OCI-LY7 (cell line): ENCODE data around the gene KIRREL3. TPM values are rescaled to one million over a fixed set of nuclear protein-coding genes. Genes with fewer than 3 reads are reported as not detected.

Experiments
- BruUV-seq: library from RNA; stranded (reverse); fragments of 400-500 nt; replicated peaks from 2 replicates; lab custom pipeline; 2021; lab: Mats Ljungman, UMichigan
- CTCF ChIA-PET: fragments of 300-600 bp; sonication (Branson Sonifier 250); formaldehyde crosslinking; loops from one replicate; lab custom pipeline; 2022; ENCODE audit warnings: antibody characterized with exemption; ENCODE audit not compliant: unreplicated experiment; lab: Charles Lee
- POLR2A ChIA-PET: fragments of 300-600 bp; sonication (Branson Sonifier 250); formaldehyde crosslinking; loops from one replicate; lab custom pipeline; 2022; ENCODE audit warnings: antibody characterized with exemption; lab: Charles Lee
- DNase-seq: peaks from one replicate; pipeline ENCODE4 v3.0.0-alpha.2; 2015; ENCODE audit warnings: low spot score
- H2AFZ ChIP-seq: fragments of 200-600 bp; sonication (generic), shearing (Covaris generic); 2 replicates; pipeline ENCODE4 v1.6.1; 2014; ENCODE audit warnings: mild to moderate bottlenecking, antibody characterized with exemption, low read length, moderate library complexity
- H3K27ac ChIP-seq: fragments of 200-600 bp; sonication (generic); 2 replicates; pipeline ENCODE4 v1.5.1; 2014; ENCODE audit warnings: mixed run types, low read depth, mild to moderate bottlenecking, moderate library complexity, low read length, inconsistent platforms; ENCODE audit not compliant: poor library complexity, severe bottlenecking
- H3K36me3 ChIP-seq: fragments of 200-600 bp; sonication (generic); 2 replicates; pipeline ENCODE4 v1.6.1; 2014; ENCODE audit warnings: mild to moderate bottlenecking, antibody characterized with exemption, low read length, moderate library complexity, mixed read lengths; ENCODE audit not compliant: insufficient read depth
- H3K4me1 ChIP-seq: fragments of 200-600 bp; sonication (generic); 2 replicates; pipeline ENCODE4 v1.5.1; 2014; ENCODE audit warnings: mild to moderate bottlenecking, low read length; ENCODE audit not compliant: insufficient read depth, poor library complexity, severe bottlenecking
- H3K4me2 ChIP-seq: fragments of 200-600 bp; sonication (generic); 2 replicates; pipeline ENCODE4 v1.6.1; 2014; ENCODE audit warnings: mild to moderate bottlenecking, low read length
- H3K4me3 ChIP-seq: fragments of 200-600 bp; sonication (generic); 2 replicates; pipeline ENCODE4 v1.5.1; 2014; ENCODE audit warnings: mild to moderate bottlenecking, low read depth, low read length; ENCODE audit not compliant: poor library complexity, severe bottlenecking
- H3K79me2 ChIP-seq: fragments of 200-600 bp; sonication (generic); 2 replicates; pipeline ENCODE4 v1.6.1; 2016; ENCODE audit warnings: low read depth, mild to moderate bottlenecking, low read length, moderate library complexity, mixed read lengths; ENCODE audit not compliant: insufficient read depth
- H3K9me2 ChIP-seq: fragments of 200-600 bp; sonication (generic); 2 replicates; pipeline ENCODE4 v1.6.1; 2016; ENCODE audit warnings: mild to moderate bottlenecking, low read length, mixed read lengths; ENCODE audit not compliant: insufficient read depth
- H3K9me3 ChIP-seq: fragments of 200-600 bp; sonication (generic); 2 replicates; pipeline ENCODE4 v1.6.1; 2014; ENCODE audit warnings: mild to moderate bottlenecking, mixed run types, low read length, mixed read lengths
- H4K20me1 ChIP-seq: fragments of 200-600 bp; sonication (generic); 2 replicates; pipeline ENCODE4 v1.6.1; 2014; ENCODE audit warnings: mild to moderate bottlenecking, antibody characterized with exemption, low read length, moderate library complexity, mixed read lengths; ENCODE audit not compliant: insufficient read depth
- CTCF ChIP-seq: fragments of 200-600 bp; sonication (generic); conservative IDR thresholded peaks from 2 replicates; pipeline ENCODE4 v1.5.1; 2014; ENCODE audit warnings: mild to moderate bottlenecking, antibody characterized with exemption, low read length, moderate library complexity, mixed read lengths
- EZH2phosphoT487 ChIP-seq: fragments of 200-600 bp; sonication (generic); IDR thresholded peaks from 2 replicates; pipeline ENCODE4 v1.6.1; 2018; ENCODE audit warnings: low read depth, borderline replicate concordance, mild to moderate bottlenecking, mixed run types, antibody characterized with exemption, low read length, moderate library complexity, mixed read lengths
- intact Hi-C: fragments of 100-400 bp; cut with micrococcal nuclease; formaldehyde crosslinking; loops from one replicate; pipeline ENCODE4 v1.10.0; 2022; ENCODE audit not compliant: unreplicated experiment
- total RNA-seq, 2 experiments: library from RNA; depleted of rRNA in 1 of 2; stranded (reverse); fragments of >200 nt in 1 of 2; shearing (Covaris generic) in 1 of 2; gene quantifications; 2 replicates each; pipeline ENCODE4 v1.2.3, GENCODE V29; 2014 to 2022

KIRREL3 gene
- total RNA-seq, 2 experiments from 2014 or later, result not detected

GRCh38 chr11:127034973-127035372 is 34.4 kb upstream of the KIRREL3 start:
- TF ChIP-seq CTCF, result no peak
- no peak for TF ChIP-seq EZH2phosphoT487
- intact Hi-C loops, result no loop called here
- Histone ChIP-seq H3K27ac (no peak overlapping the region), H4K20me1 (no peaks in the 10 kb centered on the region), H2AFZ (no peak overlapping the region), H3K4me1 (no peaks in the 10 kb centered on the region), H3K4me3 (no peak overlapping the region), H3K4me2 (no peak overlapping the region), H3K9me2 (no peaks in the 10 kb centered on the region), H3K36me3 (no peaks in the 10 kb centered on the region), H3K79me2 (no peaks in the 10 kb centered on the region), H3K9me3 (no peaks in the 10 kb centered on the region)
- CTCF ChIA-PET, result no interaction called here
- POLR2A ChIA-PET, result no interaction called here
- no TSS peak for BruUV-seq
- no peak for DNase-seq

GRCh38 chr11:127028648-127029047 is 28.1 kb upstream of the KIRREL3 start:
- CTCF ChIA-PET, result interaction anchor here (0.5 kb wide), 1 partner anchor 305 kb away, joined by 3 read pairs; no protein-coding TSS in a partner anchor
- BruUV-seq, result no TSS peak
- Histone ChIP-seq H2AFZ (no peak overlapping the region), H3K4me1 (no peaks in the 10 kb centered on the region), H3K9me2 (no peaks in the 10 kb centered on the region), H3K79me2 (no peaks in the 10 kb centered on the region), H3K9me3 (no peaks in the 10 kb centered on the region), H3K36me3 (no peaks in the 10 kb centered on the region), H4K20me1 (no peaks in the 10 kb centered on the region), H3K27ac (no peak overlapping the region), H3K4me2 (no peak overlapping the region), H3K4me3 (no peak overlapping the region)
- POLR2A ChIA-PET, result no interaction called here
- DNase-seq, result no peak
- no peak for TF ChIP-seq EZH2phosphoT487
- no peak for TF ChIP-seq CTCF
- intact Hi-C loops, result no loop called here

GRCh38 chr11:127027789-127028188 is 27.2 kb upstream of the KIRREL3 start:
- TF ChIP-seq CTCF (no peak), EZH2phosphoT487 (no peak)
- no peaks in the 10 kb centered on the region for H3K79me2 ChIP-seq
- H3K9me3 ChIP-seq, result no peaks in the 10 kb centered on the region
- H3K4me1 ChIP-seq, result no peaks in the 10 kb centered on the region
- H3K9me2 ChIP-seq, result no peaks in the 10 kb centered on the region
- no peaks in the 10 kb centered on the region for H3K36me3 ChIP-seq
- no peak overlapping the region for H3K4me2 ChIP-seq
- no peaks in the 10 kb centered on the region for H4K20me1 ChIP-seq
- intact Hi-C loops, result no loop called here
- H2AFZ ChIP-seq, result no peak overlapping the region
- CTCF ChIA-PET, result interaction anchor here (0.6 kb wide), 1 partner anchor 11 kb away, joined by 4 read pairs; no protein-coding TSS in a partner anchor
- BruUV-seq, result no TSS peak
- no peak overlapping the region for H3K27ac ChIP-seq
- DNase-seq, result no peak
- POLR2A ChIA-PET, result no interaction called here
- H3K4me3 ChIP-seq, result no peak overlapping the region
